Stimulated activated CD8-positive, alpha-beta memory T cell treated with anti-CD3 and anti-CD28 coated beads, Interleukin-12 subunit alpha, Interleukin-12 subunit beta, amount 100 ng/mL, for 24 hours (primary cell): ENCODE data around the gene GIMAP7.
"Not testable (repeated sequence)": the region's sequence is repeated elsewhere in the genome, so short reads cannot be mapped to it uniquely, and the experiment has no call there.

Source experiments
- DNase-seq: peaks from one replicate; pipeline ENCODE4 v3.0.0-alpha.2; 2020; ENCODE audit errors: extremely low read depth

Gene GIMAP7

GRCh38 chr7:150513758-150514157 lies 914 bp upstream of the GIMAP7 start:
- no peak for DNase-seq

DNA sequence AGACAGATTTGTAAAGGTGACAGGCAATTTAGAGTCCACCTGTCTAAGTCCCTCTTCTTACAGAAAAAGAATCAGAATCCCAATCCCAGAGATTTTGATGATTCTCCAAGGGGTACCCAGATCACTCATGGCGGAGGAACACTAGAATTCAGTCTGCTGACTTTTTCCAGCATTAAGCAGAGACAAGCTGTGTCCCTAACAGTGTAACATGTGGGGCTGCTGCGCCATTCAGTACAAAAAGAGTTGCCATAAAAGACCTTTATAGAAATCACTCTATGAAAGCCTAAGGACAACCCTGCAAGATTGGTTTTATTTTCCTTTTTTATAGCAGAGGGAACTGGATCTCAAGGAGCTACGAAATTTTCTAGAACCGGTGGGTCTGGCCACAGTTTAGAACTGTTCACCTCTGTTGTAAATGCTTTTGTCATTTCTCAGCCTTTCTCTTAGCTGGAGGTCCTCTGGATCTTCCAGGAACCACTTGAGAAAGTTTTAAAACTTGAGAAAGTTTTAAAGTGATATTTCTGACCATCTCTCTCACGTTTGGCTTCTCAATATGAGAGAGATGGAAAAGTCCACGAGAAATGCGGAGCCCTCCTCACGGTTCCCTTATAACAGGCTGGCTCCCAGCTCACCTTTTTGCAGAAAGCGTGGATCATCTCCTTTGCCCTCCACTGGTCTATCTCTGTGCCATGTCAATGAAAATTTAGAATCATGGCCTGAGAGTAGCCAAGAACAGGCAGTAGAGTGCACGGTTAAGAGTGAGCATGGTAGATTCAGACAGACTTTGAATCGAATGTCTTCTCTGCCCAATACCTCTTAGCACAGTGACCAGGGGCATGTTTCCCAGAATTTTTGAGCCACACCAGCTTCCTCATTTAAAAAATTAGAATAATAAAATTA lies 826 bp downstream of the GIMAP7 start:
- DNase-seq, result no peak

DNA sequence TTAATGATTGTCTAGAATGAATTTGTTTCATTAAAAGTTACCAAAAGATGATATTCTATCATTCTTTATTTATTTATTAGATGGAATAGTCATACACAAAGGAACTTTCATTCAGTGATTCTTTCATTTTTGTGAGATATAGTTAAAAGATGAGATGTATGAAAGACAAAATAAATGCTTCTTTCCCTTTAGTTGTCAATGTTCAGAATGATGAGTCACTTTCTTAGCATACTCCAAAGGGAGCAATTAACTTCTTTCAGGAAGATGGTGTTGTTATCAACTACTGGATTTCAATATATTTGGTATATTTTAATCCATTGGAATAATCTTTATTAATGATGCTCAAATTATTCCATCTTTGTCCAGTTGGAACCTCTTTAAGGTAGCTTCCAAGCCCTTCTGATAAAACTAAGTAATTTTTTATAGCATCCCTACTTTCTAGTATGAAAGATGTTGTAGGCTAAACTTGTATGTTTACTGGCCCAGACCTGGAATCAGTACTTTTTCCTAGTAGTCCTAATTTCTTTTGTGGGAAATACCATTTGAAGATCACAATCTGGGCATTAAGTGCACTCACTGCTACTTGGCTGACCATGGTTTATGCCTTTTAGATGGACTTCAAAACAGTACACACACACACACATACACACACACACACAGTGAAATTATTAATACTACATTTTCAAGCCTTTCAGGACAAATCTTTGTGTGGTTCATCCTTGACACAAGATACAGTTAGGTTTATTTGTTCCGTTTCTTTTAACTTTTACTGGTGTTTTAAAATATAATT lies 2.5 kb downstream of the GIMAP7 start:
- no peak for DNase-seq

- DNase-seq, result no peak
Measured at GRCh38 chr7:150519310-150519709, 4.6 kb downstream of the GIMAP7 start.

DNA sequence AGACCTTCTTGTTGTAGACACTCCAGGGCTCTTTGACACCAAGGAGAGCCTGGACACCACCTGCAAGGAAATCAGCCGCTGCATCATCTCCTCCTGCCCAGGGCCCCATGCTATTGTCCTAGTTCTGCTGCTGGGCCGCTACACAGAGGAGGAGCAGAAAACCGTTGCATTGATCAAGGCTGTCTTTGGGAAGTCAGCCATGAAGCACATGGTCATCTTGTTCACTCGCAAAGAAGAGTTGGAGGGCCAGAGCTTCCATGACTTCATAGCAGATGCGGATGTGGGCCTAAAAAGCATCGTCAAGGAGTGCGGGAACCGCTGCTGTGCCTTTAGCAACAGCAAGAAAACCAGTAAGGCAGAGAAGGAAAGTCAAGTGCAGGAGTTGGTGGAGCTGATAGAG lies 5.5 kb downstream of the GIMAP7 start:
- no peak for DNase-seq

DNA sequence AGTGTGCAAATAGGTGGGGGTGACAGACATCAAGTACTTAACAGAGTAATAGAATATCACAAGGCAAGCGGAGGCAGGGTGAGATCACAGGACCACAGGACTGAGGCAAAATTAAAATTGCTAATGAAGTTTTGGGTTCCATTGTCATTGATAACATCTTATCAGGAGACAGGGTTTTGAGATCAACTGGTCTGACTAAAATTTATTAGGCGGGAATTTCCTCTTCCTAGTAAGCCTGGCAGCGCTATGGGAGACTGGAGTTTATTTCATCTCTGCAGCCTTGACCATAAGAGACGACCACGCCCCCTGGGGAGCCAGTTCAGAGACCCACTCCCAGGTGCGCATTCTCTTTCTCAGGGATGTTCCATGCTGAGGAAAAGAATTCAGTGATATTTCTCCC lies 8.3 kb downstream of the GIMAP7 start:
- not testable (repeated sequence) for DNase-seq

- DNase-seq, result no peak
Measured at GRCh38 chr7:150524018-150524417, 9.3 kb downstream of the GIMAP7 start.

- DNase-seq, result no peak
Measured at GRCh38 chr7:150531704-150532103, 17.0 kb downstream of the GIMAP7 start.

GRCh38 chr7:150538259-150538658 lies 23.6 kb downstream of the GIMAP7 start:
- DNase-seq, result no peak

DNA sequence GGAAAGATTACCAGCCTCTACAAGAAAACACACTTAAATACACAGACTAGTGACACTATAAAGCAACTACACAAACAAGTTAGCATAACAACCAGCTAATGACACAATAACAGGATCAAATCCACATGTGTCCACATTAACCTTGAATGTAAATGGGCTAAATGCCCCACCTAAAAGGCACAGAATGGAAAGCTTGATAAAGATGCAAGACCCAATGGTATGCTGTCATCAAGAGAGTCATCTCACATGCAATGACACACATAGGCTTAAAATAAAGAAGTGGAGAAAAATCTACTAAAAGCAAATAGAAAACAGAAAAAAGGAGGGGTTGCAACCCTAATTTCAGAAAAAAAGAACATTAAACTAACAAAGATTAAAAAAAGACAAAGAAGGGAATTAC lies 38.5 kb downstream of the GIMAP7 start:
- DNase-seq, result no peak

- DNase-seq, result no peak
Measured at GRCh38 chr7:150556521-150557138, 42.0 kb downstream of the GIMAP7 start.

GRCh38 chr7:150560486-150560885 lies 45.8 kb downstream of the GIMAP7 start:
- no peak for DNase-seq

- DNase-seq, result no peak
Measured at GRCh38 chr7:150562919-150563318, 48.2 kb downstream of the GIMAP7 start.

DNA sequence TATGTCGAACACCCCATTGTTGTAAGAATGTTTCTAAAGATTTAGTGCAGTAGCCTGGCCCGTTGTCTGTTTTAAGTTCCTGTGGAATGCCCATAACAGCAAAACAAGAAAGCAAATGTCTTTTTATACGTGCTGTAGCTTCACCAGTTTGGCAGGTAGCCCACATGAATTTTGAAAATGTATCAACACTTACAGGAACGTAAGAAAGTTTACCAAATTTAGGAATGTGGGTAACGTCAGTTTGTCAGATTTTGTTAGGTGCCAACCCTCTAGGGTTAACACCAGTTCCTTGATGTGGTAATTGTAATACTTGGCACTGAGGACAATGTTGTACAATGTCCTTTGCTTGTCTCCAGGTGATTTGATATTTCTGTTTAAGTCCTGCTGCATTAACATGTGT lies 49.3 kb downstream of the GIMAP7 start:
- DNase-seq, result no peak

DNA sequence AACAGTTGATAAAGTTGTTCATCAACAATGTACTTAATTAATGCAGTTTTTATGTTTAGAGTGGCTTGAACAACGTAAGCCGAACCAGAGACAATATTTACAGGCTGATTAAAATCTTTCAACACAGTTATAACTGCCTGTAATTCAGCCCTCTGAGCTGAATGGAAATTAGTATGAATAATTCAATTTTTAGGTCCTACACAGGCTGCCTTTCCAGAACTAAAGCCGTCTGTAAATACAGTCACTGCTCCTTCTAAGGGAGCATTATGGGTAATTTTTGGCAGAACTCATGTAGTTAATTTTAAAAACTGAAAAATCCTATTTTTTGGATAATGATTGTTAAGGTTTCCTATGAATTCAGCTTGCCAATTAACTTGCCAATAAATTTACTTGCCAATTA lies 49.9 kb downstream of the GIMAP7 start:
- no peak for DNase-seq

GRCh38 chr7:150565239-150565638 lies 50.6 kb downstream of the GIMAP7 start:
- no peak for DNase-seq

GRCh38 chr7:150566123-150566522 lies 51.5 kb downstream of the GIMAP7 start:
- no peak for DNase-seq

DNA sequence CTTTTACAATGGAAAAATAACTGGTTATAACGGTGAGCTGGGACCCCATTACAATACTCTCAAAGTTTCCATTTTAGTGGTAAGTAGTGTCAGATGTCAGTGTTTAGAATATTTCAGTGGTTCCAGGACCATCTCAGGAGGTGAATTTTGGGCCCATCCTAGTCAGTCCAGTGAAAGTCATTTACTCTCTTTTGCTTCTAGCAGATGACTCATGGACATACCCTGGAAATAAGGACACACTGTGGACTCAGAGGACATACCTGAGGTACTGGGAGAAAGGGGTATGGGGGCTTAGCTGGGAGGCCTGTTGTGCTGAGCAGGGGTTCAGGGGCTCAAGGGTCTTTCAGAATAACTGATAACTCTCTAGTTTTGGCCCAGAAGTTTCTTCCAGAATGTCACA lies 51.9 kb downstream of the GIMAP7 start:
- DNase-seq, result no peak

DNA sequence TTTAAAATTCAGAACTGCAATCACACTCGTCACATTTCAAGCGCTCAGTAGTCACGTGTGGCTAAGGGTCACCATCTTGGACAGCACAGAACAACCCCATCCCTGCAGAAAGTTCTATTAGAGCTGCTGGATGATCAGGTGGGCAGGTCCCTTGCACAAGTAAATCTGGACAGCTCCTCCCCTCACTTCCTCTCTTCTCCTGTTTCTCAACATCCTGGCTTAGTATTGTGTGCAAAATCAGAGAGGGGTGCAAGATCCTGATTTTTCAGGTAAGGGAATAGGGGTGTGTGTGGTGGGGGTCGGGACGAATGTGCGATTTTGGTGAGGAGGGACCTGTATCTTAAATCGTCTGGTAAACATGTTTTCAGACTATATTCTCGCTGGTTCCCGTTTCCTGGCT lies 52.5 kb downstream of the GIMAP7 start, which contains the start of gene GIMAP4:
GIMAP4 (plus strand) TSS at position 222 of the 400 bp plus-strand sequence. CDS start 2,512 bp downstream, outside the sequence.
- DNase-seq, result no peak

GRCh38 chr7:150567871-150568301 lies 53.2 kb downstream of the GIMAP7 start:
- no peak for DNase-seq

- DNase-seq, result no peak
Measured at GRCh38 chr7:150568714-150569113, 54.0 kb downstream of the GIMAP7 start.

DNA sequence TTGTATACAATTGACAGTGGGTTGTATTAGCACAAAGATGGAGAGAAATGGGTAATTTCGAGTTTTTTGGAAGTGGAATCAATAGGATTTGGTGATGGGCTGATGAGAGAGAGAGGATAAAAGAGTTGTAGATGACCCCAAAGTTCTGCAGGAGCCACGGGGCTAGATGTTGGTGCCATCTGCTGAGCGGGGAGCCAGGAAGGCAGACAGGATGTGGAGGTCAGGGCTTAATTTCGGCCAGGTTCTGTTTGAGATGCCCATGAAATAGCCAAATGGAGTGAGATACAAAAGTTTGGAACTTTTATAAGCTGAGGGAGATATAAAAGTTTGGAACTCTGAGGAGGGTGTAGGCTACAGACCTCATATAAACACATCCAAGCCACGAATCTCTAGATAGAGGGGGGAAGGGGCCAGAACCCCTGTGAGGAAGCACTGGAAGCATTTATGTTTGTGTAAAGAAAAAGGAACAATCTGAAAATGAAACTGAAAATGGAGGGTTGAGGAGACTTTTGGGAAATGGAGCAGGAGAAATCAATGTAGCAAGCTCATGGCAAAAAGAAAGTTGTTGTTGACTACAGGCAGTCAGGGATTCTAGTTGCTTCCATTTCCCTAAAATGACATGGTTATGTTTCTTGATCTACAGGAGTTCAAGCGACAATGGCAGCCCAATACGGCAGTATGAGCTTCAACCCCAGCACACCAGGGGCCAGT lies 54.7 kb downstream of the GIMAP7 start:
- DNase-seq, result no peak
